Subcutaneous adipose tissue (tissue), 4 donors: ENCODE measurements around the gene UBE4A. TPM values are rescaled to one million over a fixed set of nuclear protein-coding genes. Genes with fewer than 3 reads are reported as not detected.

Source experiments
- CTCF ChIP-seq: fragments of 450-650 bp; IDR thresholded peaks from one replicate; pipeline ENCODE4 v1.5.1; 2016; ENCODE audit warnings: low read depth, mild to moderate bottlenecking, control low read depth, antibody characterized with exemption, moderate library complexity
- small RNA-seq: library from RNA; depleted of rRNA; stranded (forward); fragments of <200 nt; gene quantifications from one replicate; pipeline ENCODE3, GENCODE V24; 2016
- total RNA-seq, 4 donors: library from RNA; depleted of rRNA; stranded (reverse); fragments of >200 nt; gene quantifications; one replicate each; pipeline ENCODE4 v1.1.0, GENCODE V29; 2016

The UBE4A gene
- total RNA-seq, 4 donors from 2014 or later: 44.8 to 57.7 (median 45.8) TPM

GRCh38 chr11:118439646-118440045 is 80.2 kb downstream of the UBE4A start:
- no peak for TF ChIP-seq CTCF

- TF ChIP-seq CTCF: no peak
Measured at GRCh38 chr11:118441770-118442275, 82.4 kb downstream of the UBE4A start.

GRCh38 chr11:118442301-118442700 is 82.9 kb downstream of the UBE4A start:
- no peak for TF ChIP-seq CTCF

- TF ChIP-seq CTCF: no peak
Measured at GRCh38 chr11:118442908-118443589, 83.6 kb downstream of the UBE4A start.

- no peak for TF ChIP-seq CTCF
Measured at GRCh38 chr11:118443590-118444218, 84.3 kb downstream of the UBE4A start.

GRCh38 chr11:118447423-118447822 is 88.0 kb downstream of the UBE4A start:
- TF ChIP-seq CTCF: no peak

- TF ChIP-seq CTCF: no peak
Measured at GRCh38 chr11:118448294-118448693, 88.9 kb downstream of the UBE4A start.

Small RNAs within 50 kb of the gene (small RNA-seq; reads per million reads assigned to genes)
- gene AP001582.1: not detected

Other genes with a start within 250 kb of the UBE4A start
- 1 to 10 TPM; 1.0 to 5.7 (median 3.2) TPM for gene SCN4B, start 206.8 kb upstream of the UBE4A start, total RNA-seq
- under 1 TPM in 2 of 4 donors, not detected in 2; under 0.01 to 0.19 TPM for gene SCN2B, start 183.0 kb upstream of the UBE4A start, total RNA-seq
- 10 to 100 TPM in 2 of 4 donors, 1 to 10 TPM in 2; 2.8 to 51.7 (median 14.0) TPM for gene JAML, start 134.6 kb upstream of the UBE4A start, total RNA-seq
- gene MPZL3, start 107.2 kb upstream of the UBE4A start, total RNA-seq: 1 to 10 TPM; 1.1 to 3.7 (median 2.0) TPM
- 10 to 100 TPM; 14.3 to 28.0 (median 17.7) TPM for gene MPZL2, start 95.3 kb upstream of the UBE4A start, total RNA-seq
- gene CD3E, start 54.9 kb upstream of the UBE4A start, total RNA-seq: 1 to 10 TPM in 3 of 4 donors, under 1 TPM in 1; 0.38 to 3.4 (median 1.8) TPM
- 1 to 10 TPM in 3 of 4 donors, not detected in 1; 2.0 to 4.9 (median 2.4) TPM for gene CD3D, start 16.9 kb upstream of the UBE4A start, total RNA-seq
- 1 to 10 TPM in 2 of 4 donors, under 1 TPM in 2; 0.38 to 2.1 (median 1.4) TPM for gene CD3G, start 15.3 kb upstream of the UBE4A start, total RNA-seq
- gene ATP5MG, start 42.0 kb downstream of the UBE4A start, total RNA-seq: 10 to 100 TPM; 36.1 to 84.5 (median 42.8) TPM
- gene KMT2A, start 76.9 kb downstream of the UBE4A start, total RNA-seq: 10 to 100 TPM; 62.2 to 81.0 (median 69.8) TPM
- 10 to 100 TPM in 1 of 4 donors, 1 to 10 TPM in 3; 3.1 to 71.0 (median 5.0) TPM for gene TTC36, start 167.9 kb downstream of the UBE4A start, total RNA-seq
- 10 to 100 TPM in 3 of 4 donors, 1 to 10 TPM in 1; 6.8 to 21.9 (median 14.4) TPM for gene TMEM25, start 171.6 kb downstream of the UBE4A start, total RNA-seq
- gene IFT46, start 206.3 kb downstream of the UBE4A start, total RNA-seq: 10 to 100 TPM; 18.1 to 28.4 (median 24.7) TPM
- gene ARCN1, start 212.8 kb downstream of the UBE4A start, total RNA-seq: 100 to 1,000 TPM in 1 of 4 donors, 10 to 100 TPM in 3; 75.3 to 227 (median 96.2) TPM
- gene PHLDB1, start 248.0 kb downstream of the UBE4A start, total RNA-seq: 100 to 1,000 TPM; 137 to 535 (median 197) TPM